H1 (cell line): Measurements from ENCODE around the gene NDUFA13. TPM values are rescaled to one million over a fixed set of nuclear protein-coding genes. Genes with fewer than 3 reads are reported as not detected.

Experiments used
- CTCF ChIA-PET: fragments of 300-600 bp; sonication (Branson Sonifier 250); formaldehyde crosslinking; loops from one replicate; lab custom pipeline; 2021; ENCODE audit not compliant: partially characterized antibody; lab: Charles Lee
- POLR2A ChIA-PET: fragments of 300-600 bp; sonication (Branson Sonifier 250); formaldehyde crosslinking; loops from one replicate; lab custom pipeline; 2021; ENCODE audit warnings: inconsistent platforms; ENCODE audit not compliant: partially characterized antibody; lab: Charles Lee
- DNase-seq, 2 experiments: peaks; one replicate each; pipeline versions ENCODE4 v3.0.0 to v3.0.0-alpha.2; 2010 to 2022; ENCODE audit warnings: low spot score in 2 of 2, low read depth in 1 of 2, mixed read lengths in 1 of 2
- FAIRE-seq: peaks from 2 replicates; lab custom pipeline; 2011; peaks lifted over from hg19 to GRCh38; lab: Jason Lieb, UNC
- H2AFZ ChIP-seq: 2 replicates; pipeline ENCODE4 v1.8.1; 2012; ENCODE audit warnings: low read length, inconsistent platforms
- H2AK5ac ChIP-seq: 2 replicates; pipeline ENCODE4 v1.6.1; 2013; ENCODE audit warnings: low read depth, low read length
- H2BK120ac ChIP-seq: replicated peaks from 2 replicates; pipeline ENCODE3; 2013; ENCODE audit warnings: low read depth, low read length, inconsistent platforms
- H2BK12ac ChIP-seq: 2 replicates; pipeline ENCODE4 v1.6.1; 2013; ENCODE audit warnings: low read depth, low read length
- H2BK15ac ChIP-seq: 2 replicates; pipeline ENCODE4 v1.6.1; 2013; ENCODE audit warnings: low read length
- H2BK20ac ChIP-seq: 2 replicates; pipeline ENCODE4 v1.6.1; 2013; ENCODE audit warnings: low read length
- H2BK5ac ChIP-seq: 2 replicates; pipeline ENCODE4 v1.6.1; 2013; ENCODE audit warnings: low read depth, low read length
- H3K14ac ChIP-seq: 2 replicates; pipeline ENCODE4 v1.6.1; 2013; ENCODE audit warnings: inconsistent platforms; ENCODE audit not compliant: insufficient read length
- H3K18ac ChIP-seq: 2 replicates; pipeline ENCODE4 v1.6.1; 2013; ENCODE audit warnings: low read length; ENCODE audit errors: extremely low read depth
- H3K23ac ChIP-seq: 2 replicates; pipeline ENCODE4 v1.6.1; 2013; ENCODE audit warnings: inconsistent platforms; ENCODE audit not compliant: insufficient read length
- H3K23me2 ChIP-seq: 2 replicates; pipeline ENCODE4 v1.6.1; 2013; ENCODE audit warnings: low read depth, low read length
- H3K27ac ChIP-seq: 2 replicates; pipeline ENCODE4 v1.6.1; 2011; ENCODE audit warnings: low read depth, low read length, inconsistent platforms
- H3K27me3 ChIP-seq, 4 experiments: replicated peaks in 1 of 4; 1 replicate in 1 of 4; 2 replicates in 3 of 4; pipeline versions ENCODE4 v1.6.1 to v1.8.1; 2011 to 2013; ENCODE audit warnings: low read length in 3 of 4, mild to moderate bottlenecking in 3 of 4, inconsistent platforms in 2 of 4, mixed read lengths in 2 of 4, moderate library complexity in 1 of 4; ENCODE audit not compliant: control insufficient read depth in 3 of 4, insufficient read depth in 3 of 4; ENCODE audit errors: extremely low read depth in 1 of 4
- H3K36me3 ChIP-seq, 4 experiments: 2 replicates each; pipeline versions ENCODE4 v1.6.1 to v1.8.1; 2011 to 2013; ENCODE audit warnings: mild to moderate bottlenecking in 4 of 4, low read length in 3 of 4, moderate library complexity in 2 of 4, control low read depth in 1 of 4, inconsistent platforms in 1 of 4; ENCODE audit not compliant: insufficient read depth in 4 of 4, control insufficient read depth in 2 of 4
- H3K4ac ChIP-seq: replicated peaks from 2 replicates; pipeline ENCODE3; 2013; ENCODE audit warnings: low read length, low read depth, mixed read lengths, inconsistent platforms; ENCODE audit not compliant: insufficient read length
- H3K4me1 ChIP-seq, 4 experiments: replicated peaks in 1 of 4; 1 replicate in 1 of 4; 2 replicates in 3 of 4; pipeline versions ENCODE4 v1.6.1 to v1.8.1; 2011 to 2013; ENCODE audit warnings: low read length in 3 of 4, inconsistent platforms in 2 of 4, mixed read lengths in 1 of 4; ENCODE audit not compliant: insufficient read depth in 4 of 4, control insufficient read depth in 3 of 4
- H3K4me2 ChIP-seq, 2 experiments: 2 replicates each; pipeline versions ENCODE4 v1.6.1 to v1.8.1; 2011 to 2013; ENCODE audit warnings: low read depth in 2 of 2, low read length in 2 of 2, control low read depth in 1 of 2, inconsistent platforms in 1 of 2, mild to moderate bottlenecking in 1 of 2; ENCODE audit not compliant: insufficient read depth in 1 of 2
- H3K4me3 ChIP-seq, 4 experiments: fragments of 200-600, 300-600 bp in 1 of 4; sonication (generic), shearing (Covaris generic), sonication (Bioruptor Twin) in 1 of 4; 2 replicates each; pipeline versions ENCODE4 v1.5.1 to v1.8.1; 2011 to 2016; ENCODE audit warnings: low read length in 4 of 4, low read depth in 3 of 4, control low read depth in 2 of 4, inconsistent platforms in 2 of 4, mild to moderate bottlenecking in 2 of 4, mixed read lengths in 1 of 4, moderate library complexity in 1 of 4; ENCODE audit not compliant: insufficient read depth in 2 of 4; ENCODE audit errors: extremely low read depth in 1 of 4
- H3K56ac ChIP-seq: replicated peaks from 2 replicates; pipeline ENCODE3; 2013; ENCODE audit warnings: low read depth, mild to moderate bottlenecking, mixed read lengths, low read length, inconsistent platforms; ENCODE audit not compliant: insufficient read length
- H3K79me1 ChIP-seq: 2 replicates; pipeline ENCODE4 v1.6.1; 2013; ENCODE audit warnings: low read depth, low read length, control low read depth
- H3K79me2 ChIP-seq, 2 experiments: 2 replicates each; pipeline versions ENCODE4 v1.6.1 to v1.8.1; 2012 to 2013; ENCODE audit warnings: low read length in 2 of 2, mild to moderate bottlenecking in 2 of 2, inconsistent platforms in 1 of 2; ENCODE audit not compliant: insufficient read depth in 2 of 2, control insufficient read depth in 1 of 2
- H3K9ac ChIP-seq, 4 experiments: replicated peaks in 1 of 4; 1 replicate in 1 of 4; 2 replicates in 3 of 4; pipeline versions ENCODE4 v1.6.1 to v1.8.1; 2011 to 2013; ENCODE audit warnings: low read depth in 3 of 4, low read length in 3 of 4, control low read depth in 2 of 4, mild to moderate bottlenecking in 2 of 4, moderate library complexity in 2 of 4, inconsistent platforms in 1 of 4; ENCODE audit errors: extremely low read depth in 1 of 4
- H3K9me3 ChIP-seq, 2 experiments: 2 replicates each; pipeline versions ENCODE4 v1.6.1 to v1.8.1; 2012 to 2013; ENCODE audit warnings: mild to moderate bottlenecking in 2 of 2, moderate library complexity in 2 of 2, control low read depth in 1 of 2, inconsistent platforms in 1 of 2, low read depth in 1 of 2, low read length in 1 of 2, mixed read lengths in 1 of 2; ENCODE audit not compliant: insufficient read depth in 2 of 2
- H4K20me1 ChIP-seq, 2 experiments: replicated peaks in 1 of 2; 2 replicates each; pipeline versions ENCODE3 to v1.8.1; 2011 to 2013; ENCODE audit warnings: inconsistent platforms in 2 of 2, low read length in 2 of 2, mild to moderate bottlenecking in 1 of 2; ENCODE audit not compliant: insufficient read depth in 2 of 2, control insufficient read depth in 1 of 2
- H4K5ac ChIP-seq: 2 replicates; pipeline ENCODE4 v1.6.1; 2013; ENCODE audit warnings: low read length, low read depth, mixed read lengths, inconsistent platforms; ENCODE audit not compliant: insufficient read length
- H4K8ac ChIP-seq: 2 replicates; pipeline ENCODE4 v1.8.0; 2013; ENCODE audit warnings: mild to moderate bottlenecking, moderate library complexity, low read length, inconsistent platforms; ENCODE audit not compliant: insufficient read depth; ENCODE audit errors: extremely low read depth
- H4K91ac ChIP-seq: replicated peaks from 2 replicates; pipeline ENCODE3; 2013; ENCODE audit warnings: low read length, mixed read lengths, inconsistent platforms; ENCODE audit not compliant: insufficient read length
- ATF3 ChIP-seq: IDR thresholded peaks from 2 replicates; pipeline ENCODE4 v1.6.1; 2011; ENCODE audit warnings: low read depth, mild to moderate bottlenecking, low read length; ENCODE audit not compliant: insufficient read depth
- CBX5 ChIP-seq: fragments of 300-800, 300-1000 bp; sonication (generic); IDR thresholded peaks from 2 replicates; pipeline ENCODE4 v1.7.1; 2016; ENCODE audit warnings: antibody characterized with exemption, low read length, low read depth
- CBX8 ChIP-seq: fragments of 300-800, 300-1000 bp; sonication (generic); IDR thresholded peaks from 2 replicates; pipeline ENCODE4 v1.7.1; 2016; ENCODE audit warnings: low read depth, low read length, borderline replicate concordance
- CTCF ChIP-seq, 3 experiments: IDR thresholded peaks; 1 replicate in 2 of 3; 2 replicates in 1 of 3; pipeline versions ENCODE4 v1.5.1 to v1.6.1; 2011; ENCODE audit warnings: low read length in 3 of 3, mild to moderate bottlenecking in 3 of 3, inconsistent platforms in 2 of 3, low read depth in 1 of 3, moderate library complexity in 1 of 3; ENCODE audit not compliant: insufficient read depth in 1 of 3; ENCODE audit errors: control extremely low read depth in 1 of 3
- FOSL1 ChIP-seq: IDR thresholded peaks from 2 replicates; pipeline ENCODE4 v1.6.1; 2011; ENCODE audit warnings: mild to moderate bottlenecking, low read depth, low read length, moderate library complexity; ENCODE audit not compliant: insufficient read depth
- PHF8 ChIP-seq: fragments of 200-600 bp; sonication (generic); conservative IDR thresholded peaks from 2 replicates; pipeline ENCODE4 v1.7.1; 2012; ENCODE audit warnings: low read depth, mild to moderate bottlenecking, inconsistent platforms, low read length, moderate library complexity
- SUZ12 ChIP-seq: fragments of 200-600 bp; sonication (generic); IDR thresholded peaks from 2 replicates; pipeline ENCODE4 v1.6.1; 2012; ENCODE audit warnings: mild to moderate bottlenecking, inconsistent platforms, low read length, moderate library complexity, mixed read lengths
- TAF1 ChIP-seq: IDR thresholded peaks from 2 replicates; pipeline ENCODE4 v1.6.1; 2011; ENCODE audit warnings: mild to moderate bottlenecking, low read depth, low read length
- WGBS, 2 experiments: shearing (Covaris generic) in 1 of 2; methylation state at CpG; one replicate each; pipeline versions ENCODE4 v1.1.6 to v1.1.7; 2013 to 2015; ENCODE audit warnings: low lambda C conversion rate in 2 of 2, mixed read lengths in 2 of 2, inconsistent platforms in 1 of 2, low coverage in 1 of 2, missing lambda C conversion rate in 1 of 2; ENCODE audit not compliant: insufficient replicate concordance in 2 of 2, insufficient coverage in 1 of 2, insufficient read length in 1 of 2; ENCODE audit errors: extremely low coverage in 1 of 2, missing lambda C conversion rate in 1 of 2; 5-methylcytosine and 5-hydroxymethylcytosine counted together
- polyA plus RNA-seq, 7 experiments: library from polyadenylated mRNA; depleted of rRNA in 3 of 7; stranded (reverse) in 5 of 7; unstranded in 2 of 7; fragments of >200 nt in 5 of 7; fragments of 200-250 nt in 2 of 7; gene quantifications; 1 replicate in 5 of 7; 2 replicates in 1 of 7; 4 replicates in 1 of 7; pipeline versions ENCODE4 v1.2.1 to v1.2.3, GENCODE V29; 2011 to 2013; ENCODE audit warnings: missing spikeins in 2 of 7, mixed read lengths in 2 of 7
- total RNA-seq: library from RNA; stranded (reverse); fragmentation: NEBNext Ultra II Directional; extraction: Animal tissue kit (Norgen Biotek cat#: 25700); gene quantifications from 2 replicates; pipeline ENCODE4 v1.2.1, GENCODE V29; 2021

NDUFA13 gene
- total and polyA plus RNA-seq, 2 of the 8 experiments (the other 6 are each of a cell fraction or from before 2014, with no cell fraction given) = 413 to 1,105 TPM

GRCh38 chr19:19495614-19496603 is 20.1 kb upstream of the NDUFA13 start:
- ChIA-PET POLR2A (no interaction called here), CTCF (interaction anchor here (1.1 to 1.6 kb wide), 2 partner anchors 87 to 129 kb away, joined by 4 to 5 read pairs; no protein-coding TSS in a partner anchor)
- FAIRE-seq (no peak), DNase-seq (no peak)
- no peak overlapping the region for H3K4me2 ChIP-seq
- H3K36me3 ChIP-seq = peaks cover 13 to 48% (median 42%) of the 10 kb centered on the region in 4 experiments
- H2BK12ac ChIP-seq = no peak overlapping the region
- H2BK15ac ChIP-seq = no peak overlapping the region
- H3K14ac ChIP-seq = no peak overlapping the region
- H4K20me1 ChIP-seq = peaks cover 9 to 24% of the 10 kb centered on the region in 2 experiments
- no peaks in the 10 kb centered on the region for H3K9me3 ChIP-seq
- H3K23ac ChIP-seq = no peak overlapping the region
- H3K18ac ChIP-seq = no peak overlapping the region
- H3K79me1 ChIP-seq = peaks cover 7% of the 10 kb centered on the region; the same call in 1 of the 2 replicates
- H2BK120ac ChIP-seq = no peak overlapping the region
- H2AK5ac ChIP-seq = no peak overlapping the region
- no peak overlapping the region for H2BK5ac ChIP-seq
- H3K56ac ChIP-seq = no peak overlapping the region
- H4K91ac ChIP-seq = no peak overlapping the region
- H3K4me1 ChIP-seq = no peaks in the 10 kb centered on the region; a peak in 1 of 7 replicates
- no peak overlapping the region for H2BK20ac ChIP-seq
- no peak overlapping the region for H3K4me3 ChIP-seq
- H4K5ac ChIP-seq = no peak overlapping the region
- no peak overlapping the region for H3K27ac ChIP-seq
- H4K8ac ChIP-seq = no peak overlapping the region
- no peak overlapping the region for H3K9ac ChIP-seq
- H2AFZ ChIP-seq = no peak overlapping the region
- peaks cover 0 to 23% of the 10 kb centered on the region in 2 experiments; a peak in 2 of 4 replicates for H3K79me2 ChIP-seq
- H3K23me2 ChIP-seq = no peaks in the 10 kb centered on the region
- H3K4ac ChIP-seq = no peak overlapping the region
- H3K27me3 ChIP-seq = no peaks in the 10 kb centered on the region
- 85% methylated on average over 30 of the region's 30 CpGs; no CpG with 5 or more reads in 1 of the 2 experiments for WGBS, 2 experiments
- TF ChIP-seq FOSL1 (no peak), PHF8 (no peak), ATF3 (no peak), TAF1 (no peak), CBX8 (no peak), SUZ12 (no peak), CTCF (IDR thresholded peaks at IDR 0.05; ENCODE audit: control extremely low read depth in 1 of 3, insufficient read depth in 1 of 3, low read depth in 1 of 3, low read length in 3 of 3) (no peak), CBX5 (no peak)
